Measurements from ENCODE around the gene HCK. TPM values are rescaled to one million over a fixed set of nuclear protein-coding genes. Genes with fewer than 3 reads are reported as not detected.

HCK gene
- total RNA-seq, 1 experiment from 2014 or later = 1.3 TPM

DNA sequence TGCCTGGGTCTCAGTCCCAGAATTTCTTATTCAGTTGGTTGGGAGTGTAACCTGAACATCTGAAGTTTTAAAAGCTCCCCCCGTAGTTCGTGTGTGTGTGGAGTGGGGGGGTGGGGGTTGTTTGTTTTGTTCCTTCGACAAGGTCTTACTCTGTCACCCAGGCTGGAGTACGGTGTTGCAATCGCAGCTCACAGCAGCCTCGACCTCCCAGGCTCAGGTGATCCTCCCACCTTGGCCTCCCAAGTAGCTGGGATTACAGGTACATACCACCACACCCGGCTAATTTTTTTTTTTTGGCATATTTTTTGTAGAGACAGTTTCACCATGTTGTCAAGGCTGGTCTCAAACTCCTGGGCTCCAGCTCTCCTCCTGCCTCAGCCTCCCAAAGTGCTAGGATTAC is 38.7 kb upstream of the HCK start (continued):
- no peak for TF ChIP-seq IRF2 (CRISPR knock-in tag; IDR thresholded peaks at IDR 0.05; ENCODE audit: borderline replicate concordance, low read depth)
- TF ChIP-seq SMAD4 (CRISPR knock-in tag; IDR thresholded peaks at IDR 0.05) = no peak

DNA sequence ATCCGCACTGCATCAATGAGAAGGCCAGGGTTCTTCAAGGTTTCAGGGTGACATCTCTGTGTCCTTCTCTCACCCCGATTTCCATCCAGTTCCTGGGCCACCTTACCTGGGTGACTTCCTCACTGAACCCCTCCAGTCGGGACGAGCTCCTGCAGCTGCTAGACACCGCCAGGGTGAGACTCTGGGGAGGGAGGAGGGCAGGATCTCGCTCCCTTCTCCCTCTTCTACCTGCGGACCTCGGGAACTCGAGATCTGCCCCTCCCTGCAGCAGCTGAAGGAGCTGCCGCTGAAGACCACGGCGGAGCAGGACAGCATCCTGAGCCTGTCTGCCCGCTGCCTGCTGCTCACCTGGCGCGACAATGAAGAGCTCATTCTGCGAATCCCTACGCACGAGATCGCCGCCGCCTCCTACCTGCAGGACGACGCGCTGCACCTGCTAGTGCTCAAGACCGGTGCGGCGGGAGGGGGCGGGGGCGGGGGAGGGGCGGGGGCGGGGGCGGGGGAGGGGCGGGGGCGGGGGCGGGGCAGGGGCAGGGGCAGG is 34.3 kb upstream of the HCK start:
- DNase-seq (ENCODE audit: low spot score) (peak; percentile 93), ATAC-seq (peak; percentile 67)
- H3K36me3 Mint-ChIP-seq = 0 out of 2 replicates have a peak, but pooled peaks cover 3% of the 10 kb centered on the region
- H3K4me1 Mint-ChIP-seq = peaks cover 35% of the 10 kb centered on the region
- ChIA-PET POLR2A (interaction anchor here (0.6 to 1.2 kb wide), 7 partner anchors 10 to 340 kb away, joined by 3 to 8 read pairs (median 4); partner anchors contain the start of genes ASXL1 and PDRG1), CTCF (interaction anchor here (0.6 to 2.6 kb wide), 58 partner anchors 8 to 1658 kb away, joined by 3 to 51 read pairs (median 4); partner anchors contain the start of genes HCK, PDRG1, TM9SF4 and XKR7)
- peak overlapping the region; percentile 83 for H3K27ac Mint-ChIP-seq
- no peaks in the 10 kb centered on the region for H3K9me3 Mint-ChIP-seq
- H3K4me3 Mint-ChIP-seq = peak overlapping the region; percentile 89
- peaks cover 16% of the 10 kb centered on the region for H3K27me3 Mint-ChIP-seq (ENCODE audit: low read depth)
- TF ChIP-seq, protein P1, sequence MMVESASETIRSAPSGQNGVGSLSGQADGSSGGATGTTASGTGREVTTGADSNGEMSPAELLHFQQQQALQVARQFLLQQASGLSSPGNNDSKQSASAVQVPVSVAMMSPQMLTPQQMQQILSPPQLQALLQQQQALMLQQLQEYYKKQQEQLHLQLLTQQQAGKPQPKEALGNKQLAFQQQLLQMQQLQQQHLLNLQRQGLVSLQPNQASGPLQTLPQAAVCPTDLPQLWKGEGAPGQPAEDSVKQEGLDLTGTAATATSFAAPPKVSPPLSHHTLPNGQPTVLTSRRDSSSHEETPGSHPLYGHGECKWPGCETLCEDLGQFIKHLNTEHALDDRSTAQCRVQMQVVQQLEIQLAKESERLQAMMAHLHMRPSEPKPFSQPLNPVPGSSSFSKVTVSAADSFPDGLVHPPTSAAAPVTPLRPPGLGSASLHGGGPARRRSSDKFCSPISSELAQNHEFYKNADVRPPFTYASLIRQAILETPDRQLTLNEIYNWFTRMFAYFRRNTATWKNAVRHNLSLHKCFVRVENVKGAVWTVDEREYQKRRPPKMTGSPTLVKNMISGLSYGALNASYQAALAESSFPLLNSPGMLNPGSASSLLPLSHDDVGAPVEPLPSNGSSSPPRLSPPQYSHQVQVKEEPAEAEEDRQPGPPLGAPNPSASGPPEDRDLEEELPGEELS (CRISPR knock-in tag; IDR thresholded peaks at IDR 0.05) = peak; percentile 38; the same call in 1 of the 2 replicates
- TF ChIP-seq ZNF219 (CRISPR knock-in tag; IDR thresholded peaks at IDR 0.05; ENCODE audit: borderline replicate concordance) (no peak), GTF2I (CRISPR knock-in tag; conservative IDR thresholded peaks at IDR 0.05) (no peak), ZMAT4 (CRISPR knock-in tag; IDR thresholded peaks at IDR 0.05) (no peak), ZNF232 (CRISPR knock-in tag; IDR thresholded peaks at IDR 0.05) (no peak), KAT7 (CRISPR knock-in tag; IDR thresholded peaks at IDR 0.05; ENCODE audit: borderline replicate concordance) (no peak), TCF7 (CRISPR knock-in tag; IDR thresholded peaks at IDR 0.05; ENCODE audit: low read depth) (no peak), JUN (CRISPR knock-in tag; IDR thresholded peaks at IDR 0.05) (no peak), AR (CRISPR knock-in tag; IDR thresholded peaks at IDR 0.05) (no peak), SMAD4 (CRISPR knock-in tag; IDR thresholded peaks at IDR 0.05) (no peak), ZNF263 (CRISPR knock-in tag; IDR thresholded peaks at IDR 0.05; ENCODE audit: low read depth) (no peak), ZNF317 (CRISPR knock-in tag; IDR thresholded peaks at IDR 0.05; ENCODE audit: borderline replicate concordance, low read depth) (no peak), ATF2 (CRISPR knock-in tag; IDR thresholded peaks at IDR 0.05; ENCODE audit: borderline replicate concordance, low read depth) (no peak), ZNF281 (CRISPR knock-in tag; IDR thresholded peaks at IDR 0.05) (no peak), ZNF138 (CRISPR knock-in tag; conservative IDR thresholded peaks at IDR 0.05) (no peak; the same call in 1 of the 2 replicates), NR1H2 (CRISPR knock-in tag; IDR thresholded peaks at IDR 0.05) (no peak), CREB1 (CRISPR knock-in tag; IDR thresholded peaks at IDR 0.05) (no peak), SOX15 (CRISPR knock-in tag; IDR thresholded peaks at IDR 0.05) (no peak), ZBTB21 (CRISPR knock-in tag; IDR thresholded peaks at IDR 0.05; ENCODE audit: borderline replicate concordance) (peak; percentile 72; the same call in 1 of the 2 replicates), FOXK1 (CRISPR knock-in tag; IDR thresholded peaks at IDR 0.05) (0 out of 2 replicates have a peak, but pooled peaks have one; percentile 34), OVOL2 (CRISPR knock-in tag; IDR thresholded peaks at IDR 0.05; ENCODE audit: borderline replicate concordance) (no peak)
- TF ChIP-seq, protein P2, sequence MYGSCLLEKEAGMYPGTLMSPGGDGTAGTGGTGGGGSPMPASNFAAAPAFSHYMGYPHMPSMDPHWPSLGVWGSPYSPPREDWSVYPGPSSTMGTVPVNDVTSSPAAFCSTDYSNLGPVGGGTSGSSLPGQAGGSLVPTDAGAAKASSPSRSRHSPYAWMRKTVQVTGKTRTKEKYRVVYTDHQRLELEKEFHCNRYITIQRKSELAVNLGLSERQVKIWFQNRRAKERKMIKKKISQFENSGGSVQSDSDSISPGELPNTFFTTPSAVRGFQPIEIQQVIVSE (CRISPR knock-in tag; IDR thresholded peaks at IDR 0.05; ENCODE audit: borderline replicate concordance) = no peak
- TF ChIP-seq, protein P3, sequence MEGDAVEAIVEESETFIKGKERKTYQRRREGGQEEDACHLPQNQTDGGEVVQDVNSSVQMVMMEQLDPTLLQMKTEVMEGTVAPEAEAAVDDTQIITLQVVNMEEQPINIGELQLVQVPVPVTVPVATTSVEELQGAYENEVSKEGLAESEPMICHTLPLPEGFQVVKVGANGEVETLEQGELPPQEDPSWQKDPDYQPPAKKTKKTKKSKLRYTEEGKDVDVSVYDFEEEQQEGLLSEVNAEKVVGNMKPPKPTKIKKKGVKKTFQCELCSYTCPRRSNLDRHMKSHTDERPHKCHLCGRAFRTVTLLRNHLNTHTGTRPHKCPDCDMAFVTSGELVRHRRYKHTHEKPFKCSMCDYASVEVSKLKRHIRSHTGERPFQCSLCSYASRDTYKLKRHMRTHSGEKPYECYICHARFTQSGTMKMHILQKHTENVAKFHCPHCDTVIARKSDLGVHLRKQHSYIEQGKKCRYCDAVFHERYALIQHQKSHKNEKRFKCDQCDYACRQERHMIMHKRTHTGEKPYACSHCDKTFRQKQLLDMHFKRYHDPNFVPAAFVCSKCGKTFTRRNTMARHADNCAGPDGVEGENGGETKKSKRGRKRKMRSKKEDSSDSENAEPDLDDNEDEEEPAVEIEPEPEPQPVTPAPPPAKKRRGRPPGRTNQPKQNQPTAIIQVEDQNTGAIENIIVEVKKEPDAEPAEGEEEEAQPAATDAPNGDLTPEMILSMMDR (IDR thresholded peaks at IDR 0.05) = peak; percentile 38; the same call in 1 of the 2 replicates

Measured in WTC11 (cell line).